Activated CD4-positive, alpha-beta T cell treated with anti-CD3 and anti-CD28 coated beads, Interleukin-10, Interleukin-2, amounts not matched to agents 100 ng/mL and 50 ng/mL, durations not matched to agents 16 hours and 8 hours (primary cell): ENCODE data around the gene OVAAL.
A peak's percentile ranks its signal among the peaks of the same experiment; 100 is the strongest.

ENCODE experiments used
- DNase-seq: peaks from one replicate; pipeline ENCODE4 v3.0.0-alpha.2; 2020

OVAAL gene

GRCh38 chr1:180571060-180571831 lies 12.5 kb downstream of the OVAAL start:
- no peak for DNase-seq

DNA sequence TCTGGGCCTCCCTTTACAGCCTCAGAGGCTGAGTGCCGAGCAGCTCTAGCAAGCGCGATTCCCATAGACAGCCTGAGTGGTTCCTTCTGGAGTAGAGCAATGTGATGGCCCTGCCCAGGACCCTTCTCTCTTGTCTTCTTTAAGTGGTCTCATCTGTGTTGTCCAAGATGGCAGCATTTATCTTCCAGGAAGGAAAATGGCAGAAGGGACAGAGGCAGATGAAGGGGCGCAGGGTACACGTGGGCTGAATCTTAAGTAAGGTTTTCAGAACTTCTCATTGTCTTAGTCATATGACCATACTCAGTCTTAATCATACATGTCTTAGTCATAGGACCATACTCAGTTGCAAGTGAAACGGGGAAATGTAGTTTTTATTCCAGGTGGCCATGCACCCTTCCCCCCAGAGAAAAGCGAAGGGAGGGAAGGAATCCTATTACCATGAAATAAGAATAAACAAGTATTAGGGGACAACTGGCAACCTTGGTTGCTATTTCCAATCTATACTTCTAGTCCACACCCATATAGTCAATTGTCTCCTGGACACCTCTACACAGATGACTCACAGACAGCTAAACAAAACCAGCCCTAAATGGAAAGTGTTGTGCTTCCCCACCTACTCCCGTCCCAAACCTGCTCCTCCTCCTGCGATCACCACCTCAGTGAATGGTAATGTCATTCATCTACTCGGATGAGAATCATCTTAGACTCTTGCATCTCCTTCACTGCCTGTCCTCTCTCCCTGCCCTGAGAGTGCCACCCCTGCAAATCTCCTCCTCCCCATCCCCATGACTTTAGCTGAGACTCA lies 13.3 kb downstream of the OVAAL start:
- DNase-seq: peak; percentile 74

DNA sequence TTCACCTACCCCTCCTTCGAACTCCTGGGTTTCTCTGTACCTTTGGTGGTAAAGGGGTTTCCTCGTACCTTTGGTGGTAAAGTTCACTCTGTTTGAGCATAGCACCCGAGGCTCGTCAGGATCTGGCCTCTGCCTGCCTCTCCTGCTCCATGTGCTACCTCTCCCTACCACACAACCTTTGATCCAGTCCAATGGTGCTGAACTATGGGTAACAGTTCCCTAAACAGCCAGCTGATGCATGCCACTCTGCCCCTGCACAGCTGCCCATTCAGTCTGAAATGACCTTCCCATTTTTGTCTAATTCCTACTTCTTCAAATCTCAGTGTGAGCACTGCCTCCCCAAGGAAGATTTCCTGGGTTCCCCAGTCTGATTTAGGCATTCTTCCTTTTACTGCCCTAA lies 14.0 kb downstream of the OVAAL start:
- DNase-seq: no peak

- no peak for DNase-seq
These were observed 15.4 kb downstream of the OVAAL start for GRCh38 chr1:180574031-180574713.

GRCh38 chr1:180577361-180577760 lies 18.6 kb downstream of the OVAAL start:
- no peak for DNase-seq

GRCh38 chr1:180579961-180580611 lies 21.3 kb downstream of the OVAAL start:
- no peak for DNase-seq

DNA sequence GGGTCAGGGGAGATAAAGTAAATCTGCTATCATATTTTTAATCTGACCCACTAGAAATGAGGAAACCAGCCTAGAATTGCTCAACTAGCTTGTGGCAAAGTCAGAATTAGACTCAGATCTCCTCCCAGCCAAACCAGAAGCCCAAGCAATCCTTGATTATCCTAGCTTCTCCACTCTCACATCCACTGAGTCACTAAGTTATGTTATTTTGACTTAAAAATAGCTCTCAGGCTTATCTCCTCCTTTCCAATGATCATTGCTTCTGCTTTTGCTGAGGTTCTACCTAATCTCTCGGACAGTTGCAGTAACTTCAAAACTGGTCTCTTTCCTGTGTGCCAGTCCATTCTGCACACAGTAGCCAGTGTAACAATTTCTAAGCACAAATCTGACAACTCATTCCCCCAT lies 22.9 kb downstream of the OVAAL start:
- DNase-seq: no peak

GRCh38 chr1:180584869-180585268 lies 26.1 kb downstream of the OVAAL start:
- no peak for DNase-seq

GRCh38 chr1:180585994-180586359 lies 27.2 kb downstream of the OVAAL start:
- no peak for DNase-seq

DNA sequence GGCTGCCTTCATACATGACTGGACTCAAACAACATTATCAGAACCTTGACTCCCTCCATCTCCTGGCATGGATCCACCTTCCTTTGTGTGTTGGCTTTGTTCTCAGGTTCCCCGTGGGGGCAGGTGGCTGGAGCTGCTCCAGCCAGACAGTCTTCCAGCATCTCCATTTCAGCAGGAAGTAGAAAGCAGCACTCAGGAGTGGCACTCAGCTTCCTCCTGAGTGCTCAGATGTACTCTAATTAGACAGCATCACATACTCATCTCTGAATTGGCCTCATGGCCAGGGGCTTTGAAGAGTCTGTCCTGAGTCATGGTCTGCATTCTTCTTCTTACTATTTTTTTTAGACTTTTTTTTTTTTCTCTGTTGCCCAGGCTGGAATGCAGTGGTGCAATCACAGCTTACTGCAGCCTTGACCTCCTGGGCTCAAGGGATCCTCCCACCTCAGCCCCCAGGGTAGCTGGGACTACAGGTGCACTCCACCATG lies 27.9 kb downstream of the OVAAL start:
- DNase-seq: peak; percentile 42

- no peak for DNase-seq
These were observed 29.4 kb downstream of the OVAAL start for GRCh38 chr1:180588121-180588520.

- no peak for DNase-seq
These were observed 32.1 kb downstream of the OVAAL start for GRCh38 chr1:180590889-180591288.

GRCh38 chr1:180593382-180593781 lies 34.6 kb downstream of the OVAAL start:
- no peak for DNase-seq

DNA sequence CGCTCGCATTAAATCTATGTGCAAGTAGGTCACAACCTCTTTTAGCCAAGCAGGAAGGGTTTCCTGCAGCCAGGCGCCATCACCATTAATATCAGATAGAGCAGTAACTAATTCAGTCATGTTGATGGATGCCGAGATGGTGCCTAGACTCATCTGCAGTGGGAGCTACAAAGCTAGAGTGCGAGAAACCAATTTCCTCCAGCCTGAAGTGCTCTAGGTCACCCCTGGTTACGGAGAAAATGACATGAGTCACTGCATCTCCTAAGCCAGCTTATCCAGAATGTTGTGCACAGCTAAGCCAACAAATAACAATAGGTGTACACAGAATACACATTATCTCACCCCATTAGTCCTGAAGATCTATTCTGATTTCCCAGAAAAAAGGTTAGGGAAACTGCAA lies 36.0 kb downstream of the OVAAL start:
- no peak for DNase-seq

- no peak for DNase-seq
These were observed 37.2 kb downstream of the OVAAL start for GRCh38 chr1:180595966-180596365.

- DNase-seq: no peak
These were observed 38.8 kb downstream of the OVAAL start for GRCh38 chr1:180597520-180597919.

DNA sequence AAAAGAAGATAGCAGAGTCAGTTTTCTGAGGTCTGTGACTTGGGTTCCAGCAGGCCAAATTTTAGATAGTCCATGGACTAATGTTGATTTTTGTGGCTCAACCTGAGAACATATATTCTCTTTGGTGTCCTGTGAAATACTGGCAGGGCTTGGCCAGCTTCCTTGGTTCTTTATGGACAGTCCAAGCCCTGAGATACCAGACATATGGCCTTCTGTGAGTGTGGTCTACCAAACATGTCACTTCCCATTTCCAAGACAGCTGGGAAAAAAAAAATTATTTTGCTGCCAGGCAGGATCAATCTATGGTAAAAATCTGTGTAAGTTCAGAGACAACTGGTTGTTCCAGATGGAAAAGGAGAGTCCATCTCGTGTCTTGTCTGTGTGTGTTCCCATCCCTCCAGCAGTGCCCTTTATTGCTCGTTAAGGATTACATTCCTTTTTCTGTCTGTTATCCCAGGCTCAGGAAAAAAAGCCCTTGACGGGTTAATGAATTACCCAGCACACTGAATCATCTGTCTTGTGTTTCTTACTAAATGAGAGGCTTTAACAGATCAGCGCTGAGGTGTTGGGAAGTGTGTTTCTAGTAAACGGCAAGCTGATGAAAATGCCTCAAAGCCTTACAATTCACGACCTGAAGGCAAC lies 39.7 kb downstream of the OVAAL start:
- no peak for DNase-seq

DNA sequence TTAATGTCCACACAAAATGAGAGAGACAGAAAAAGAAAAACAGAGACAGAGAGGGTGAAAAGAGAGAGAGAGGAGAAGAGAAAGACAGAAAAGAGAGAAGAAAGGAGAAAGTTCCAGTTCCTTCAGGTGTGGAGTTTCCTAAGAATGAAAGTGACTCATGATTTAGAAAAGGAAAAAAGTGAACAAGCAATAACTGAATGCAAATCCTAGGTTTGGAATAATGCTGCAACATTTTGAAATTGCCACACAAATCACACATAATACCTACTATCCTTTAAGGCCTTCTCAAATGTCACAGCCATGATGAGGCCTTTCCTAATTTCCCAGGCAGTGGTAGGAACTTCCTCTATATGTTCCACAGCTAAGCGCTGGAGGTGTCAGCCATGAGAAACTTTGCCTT lies 41.6 kb downstream of the OVAAL start:
- DNase-seq: no peak

GRCh38 chr1:180601512-180601911 lies 42.7 kb downstream of the OVAAL start:
- DNase-seq: no peak

- no peak for DNase-seq
These were observed 44.6 kb downstream of the OVAAL start for GRCh38 chr1:180603223-180603849.

DNA sequence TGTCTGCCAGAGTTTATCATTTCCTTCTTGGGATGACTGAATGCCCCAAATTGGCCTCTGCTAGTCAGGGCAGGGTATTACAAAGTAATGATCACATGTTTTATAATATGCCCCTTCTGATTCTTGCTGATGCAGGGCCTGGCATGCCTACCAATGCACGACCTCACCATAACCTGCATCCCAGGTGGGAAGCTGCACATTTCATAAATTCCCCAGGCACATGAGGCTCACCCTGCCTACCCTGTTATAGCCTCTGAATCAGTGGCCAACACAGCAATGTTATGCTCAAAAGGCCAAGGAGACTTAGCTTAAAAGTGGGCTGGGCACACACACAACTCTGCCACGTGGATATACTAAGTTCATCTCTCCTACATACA lies 45.1 kb downstream of the OVAAL start:
- DNase-seq: no peak

- DNase-seq: no peak
These were observed 47.4 kb downstream of the OVAAL start for GRCh38 chr1:180606155-180606554.
